Left kidney (tissue), 8 donors: Measurements from ENCODE around the gene SDCBP2. TPM values are rescaled to one million over a fixed set of nuclear protein-coding genes. Genes with fewer than 3 reads are reported as not detected.
A peak's percentile ranks its signal among the peaks of the same experiment; 100 is the strongest.

ENCODE experiments used
- DNase-seq: peaks from one replicate; pipeline ENCODE4 v3.0.0-alpha.2; 2013
- long read RNA-seq, 8 donors: transcript quantifications; one replicate each; lab custom pipeline, GENCODE V29; 2026
- polyA plus RNA-seq: library from polyadenylated mRNA; unstranded; fragments of 120-200 nt; gene quantifications from one replicate; pipeline ENCODE4 v1.2.1, GENCODE V29; 2013; ENCODE audit not compliant: insufficient read length

Gene SDCBP2
- 1.7 TPM for polyA plus RNA-seq
- long read RNA-seq, donor 1, partial matches to known transcripts: 0 of 2 reads
- long read RNA-seq, donor 1, other reads (novel, unspliced or antisense): 0 of 2 reads
- long read RNA-seq, donor 2, partial matches to known transcripts: 0 of 2 reads
- long read RNA-seq, donor 2, other reads (novel, unspliced or antisense): 0 of 2 reads
- long read RNA-seq, donor 3: 0 reads
- long read RNA-seq, donor 4, partial matches to known transcripts: 0 of 1 reads
- long read RNA-seq, donor 4, other reads (novel, unspliced or antisense): 0 of 1 reads
- long read RNA-seq, donor 5, partial matches to known transcripts: 0 of 1 reads
- long read RNA-seq, donor 5, other reads (novel, unspliced or antisense): 0 of 1 reads
- long read RNA-seq, donor 6: 0 reads
- long read RNA-seq, donor 7: 0 reads
- long read RNA-seq, donor 8: 0 reads

- no peak for DNase-seq
Observed at GRCh38 chr20:1328680-1329330, at the start of gene SDCBP2. Gene SDCBP2 (minus strand): TSS chr20:1329139. CDS start chr20:1320416, 8,723 bp downstream.

- DNase-seq: no peak
Observed at GRCh38 chr20:1378735-1379125, 49.8 kb upstream of the SDCBP2 start.

- DNase-seq: no peak
Observed at GRCh38 chr20:1377984-1378734, 49.2 kb upstream of the SDCBP2 start.

- no peak for DNase-seq
Observed at GRCh38 chr20:1377341-1377871, 48.5 kb upstream of the SDCBP2 start.

GRCh38 chr20:1376408-1377270, 47.7 kb upstream of the SDCBP2 start:
- no peak for DNase-seq

GRCh38 chr20:1376007-1376406, 47.1 kb upstream of the SDCBP2 start:
- DNase-seq: no peak

GRCh38 chr20:1375515-1375914, 46.6 kb upstream of the SDCBP2 start:
- DNase-seq: peak; percentile 37

GRCh38 chr20:1374246-1374645, 45.3 kb upstream of the SDCBP2 start:
- DNase-seq: no peak

GRCh38 chr20:1373614-1374013, 44.7 kb upstream of the SDCBP2 start:
- DNase-seq: no peak

GRCh38 chr20:1373036-1373435, 44.1 kb upstream of the SDCBP2 start:
- no peak for DNase-seq

GRCh38 chr20:1371830-1372539, 43.0 kb upstream of the SDCBP2 start:
- DNase-seq: no peak

- DNase-seq: no peak
Observed at GRCh38 chr20:1371202-1371782, 42.4 kb upstream of the SDCBP2 start.

GRCh38 chr20:1370548-1371110, 41.7 kb upstream of the SDCBP2 start:
- DNase-seq: no peak

GRCh38 chr20:1369970-1370369, 41.0 kb upstream of the SDCBP2 start:
- DNase-seq: no peak

GRCh38 chr20:1368448-1369199, 39.7 kb upstream of the SDCBP2 start:
- DNase-seq: no peak

GRCh38 chr20:1367479-1367878, 38.5 kb upstream of the SDCBP2 start:
- DNase-seq: no peak

GRCh38 chr20:1364106-1364505, 35.2 kb upstream of the SDCBP2 start:
- DNase-seq: no peak

GRCh38 chr20:1363522-1363921, 34.6 kb upstream of the SDCBP2 start:
- no peak for DNase-seq

- DNase-seq: no peak
Observed at GRCh38 chr20:1362484-1362883, 33.5 kb upstream of the SDCBP2 start.
